ENCODE data around the gene EFNA3. TPM values are rescaled to one million over a fixed set of nuclear protein-coding genes. Genes with fewer than 3 reads are reported as not detected.
"Not testable (repeated sequence)": the region's sequence is repeated elsewhere in the genome, so short reads cannot be mapped to it uniquely, and the experiment has no call there.

Gene EFNA3
- total RNA-seq, 4 donors from 2014 or later, result 0.84 to 1.8 (median 1.6) TPM; not detected in 1

DNA sequence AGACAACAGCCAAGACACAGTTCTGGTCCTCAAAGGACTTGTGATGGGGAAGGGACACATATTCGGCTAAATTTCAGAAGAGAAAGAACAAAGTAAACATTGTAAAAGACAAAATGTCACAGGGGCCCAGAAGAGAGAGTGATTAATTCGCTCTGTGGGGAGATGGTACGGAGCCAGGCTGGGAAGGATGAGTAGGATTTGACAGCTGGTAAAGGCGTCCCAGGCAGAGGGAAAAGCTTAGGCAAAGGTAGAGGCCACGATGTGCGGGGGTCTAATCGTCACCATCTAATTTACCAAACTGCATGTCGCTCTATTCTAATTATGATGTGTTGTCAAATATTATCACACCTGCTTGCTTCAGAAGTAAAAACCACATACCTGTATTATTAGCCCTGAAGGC lies 31.7 kb downstream of the EFNA3 start:
- no peak for DNase-seq (ENCODE audit: low spot score)
- ATAC-seq (ENCODE audit: low FRiP score), result no peak
- no peak for TF ChIP-seq CTCF (IDR thresholded peaks at IDR 0.05)

DNA sequence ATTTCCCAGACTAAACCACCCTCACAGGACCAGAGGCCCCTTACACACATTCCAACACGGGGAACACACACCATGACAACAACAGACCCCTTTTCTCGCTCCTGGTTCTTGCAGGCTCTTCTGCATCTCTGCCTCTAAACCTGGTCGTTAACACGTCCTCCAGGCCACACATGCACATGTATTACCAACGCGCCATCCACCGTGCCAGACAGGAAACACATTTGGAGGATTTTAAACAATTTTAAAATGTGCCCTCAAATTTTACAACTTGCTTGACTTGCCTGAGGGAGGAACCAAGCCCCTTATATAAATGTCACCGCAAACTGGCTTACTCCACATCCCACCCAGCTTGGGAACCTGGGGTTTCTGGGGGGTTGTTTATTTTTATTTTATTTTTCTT lies 32.2 kb downstream of the EFNA3 start:
- DNase-seq (ENCODE audit: low spot score) (no peak), ATAC-seq (ENCODE audit: low FRiP score) (no peak)
- no peak for TF ChIP-seq CTCF (IDR thresholded peaks at IDR 0.05)

- DNase-seq (ENCODE audit: low spot score), result no peak
- ATAC-seq (ENCODE audit: low FRiP score), result no peak
- TF ChIP-seq CTCF (IDR thresholded peaks at IDR 0.05), result no peak
These were observed 34.9 kb downstream of the EFNA3 start for GRCh38 chr1:155113450-155113980.

GRCh38 chr1:155116113-155116764 lies 37.6 kb downstream of the EFNA3 start:
- no peak for ATAC-seq (ENCODE audit: low FRiP score)
- TF ChIP-seq CTCF (IDR thresholded peaks at IDR 0.05), result no peak
- DNase-seq (ENCODE audit: low spot score), result no peak

- TF ChIP-seq CTCF (IDR thresholded peaks at IDR 0.05), result no peak
- ATAC-seq (ENCODE audit: low FRiP score) (no peak), DNase-seq (ENCODE audit: low spot score) (no peak)
These were observed 39.0 kb downstream of the EFNA3 start for GRCh38 chr1:155117610-155118009.

GRCh38 chr1:155118090-155118489 lies 39.5 kb downstream of the EFNA3 start:
- ATAC-seq (ENCODE audit: low FRiP score); DNase-seq (ENCODE audit: low spot score): not testable (repeated sequence)

DNA sequence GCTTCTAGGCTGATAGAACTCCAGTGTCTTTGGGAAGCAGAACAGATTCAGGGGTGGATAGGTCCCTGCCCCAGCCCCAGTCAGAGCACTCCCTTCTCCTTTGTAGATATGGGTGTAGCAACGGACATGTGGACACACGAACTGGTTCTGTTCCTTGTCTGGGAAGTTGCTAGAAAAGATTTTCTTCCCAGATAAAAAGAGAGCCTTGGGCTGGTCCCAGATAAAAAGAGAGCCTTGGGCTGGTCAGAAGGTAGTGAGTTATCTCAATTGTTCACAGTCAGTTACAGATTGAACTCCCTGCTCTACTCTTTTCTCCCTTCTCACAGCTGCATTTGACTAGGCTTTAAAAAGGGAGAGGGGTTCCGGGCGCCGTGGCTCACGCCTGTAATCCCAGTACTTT lies 41.6 kb downstream of the EFNA3 start:
- no peak for TF ChIP-seq CTCF (IDR thresholded peaks at IDR 0.05)
- ATAC-seq (ENCODE audit: low FRiP score) (no peak), DNase-seq (ENCODE audit: low spot score) (no peak)
